Measurements from ENCODE around the gene KPNA1. TPM values are rescaled to one million over a fixed set of nuclear protein-coding genes. Genes with fewer than 3 reads are reported as not detected.

KPNA1 gene
- total and polyA plus RNA-seq, 7 donors: 9.6 to 50.1 (median 34.9) TPM

DNA sequence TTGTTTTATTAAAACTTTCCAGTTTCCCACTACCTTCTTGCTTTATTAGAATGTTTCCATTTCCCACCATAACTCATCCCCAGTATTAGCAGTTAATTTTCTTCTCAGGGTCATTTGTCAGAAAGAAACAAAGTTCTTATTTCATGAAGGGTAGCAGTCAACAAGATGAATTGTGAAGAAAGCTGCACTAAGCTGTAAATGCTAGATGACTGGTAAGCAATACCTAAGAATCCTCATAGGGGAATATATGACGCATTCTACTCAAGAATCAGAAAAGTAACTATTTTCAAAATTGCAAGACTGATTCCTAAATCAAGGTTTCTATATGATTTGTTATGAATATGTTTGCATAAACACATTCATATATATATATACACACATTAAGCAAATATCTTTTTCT lies 50.1 kb downstream of the KPNA1 start:
- no peak for TF ChIP-seq POLR2AphosphoS5 (IDR thresholded peaks at IDR 0.05)
- TF ChIP-seq, protein P1, sequence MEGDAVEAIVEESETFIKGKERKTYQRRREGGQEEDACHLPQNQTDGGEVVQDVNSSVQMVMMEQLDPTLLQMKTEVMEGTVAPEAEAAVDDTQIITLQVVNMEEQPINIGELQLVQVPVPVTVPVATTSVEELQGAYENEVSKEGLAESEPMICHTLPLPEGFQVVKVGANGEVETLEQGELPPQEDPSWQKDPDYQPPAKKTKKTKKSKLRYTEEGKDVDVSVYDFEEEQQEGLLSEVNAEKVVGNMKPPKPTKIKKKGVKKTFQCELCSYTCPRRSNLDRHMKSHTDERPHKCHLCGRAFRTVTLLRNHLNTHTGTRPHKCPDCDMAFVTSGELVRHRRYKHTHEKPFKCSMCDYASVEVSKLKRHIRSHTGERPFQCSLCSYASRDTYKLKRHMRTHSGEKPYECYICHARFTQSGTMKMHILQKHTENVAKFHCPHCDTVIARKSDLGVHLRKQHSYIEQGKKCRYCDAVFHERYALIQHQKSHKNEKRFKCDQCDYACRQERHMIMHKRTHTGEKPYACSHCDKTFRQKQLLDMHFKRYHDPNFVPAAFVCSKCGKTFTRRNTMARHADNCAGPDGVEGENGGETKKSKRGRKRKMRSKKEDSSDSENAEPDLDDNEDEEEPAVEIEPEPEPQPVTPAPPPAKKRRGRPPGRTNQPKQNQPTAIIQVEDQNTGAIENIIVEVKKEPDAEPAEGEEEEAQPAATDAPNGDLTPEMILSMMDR (IDR thresholded peaks at IDR 0.05): no peak
- TF ChIP-seq POLR2A (IDR thresholded peaks at IDR 0.05): no peak
- TF ChIP-seq EP300 (IDR thresholded peaks at IDR 0.05): no peak
- Histone ChIP-seq H3K9me3 (no peaks in the 10 kb centered on the region), H3K27ac (no peak overlapping the region), H3K4me3 (no peak overlapping the region), H3K27me3 (no peaks in the 10 kb centered on the region), H3K36me3 (peaks cover 0 to 60% (median 4%) of the 10 kb centered on the region in 4 donors), H3K4me1 (peaks cover 0 to 20% (median 9%) of the 10 kb centered on the region in 4 donors)
- intact Hi-C loops (cut with DNase I): loop anchor here (5.0 kb wide), 1 partner anchor 47 kb away; the partner anchor contains the start of gene WDR5B
- DNase-seq: no peak
- 95 to 100% methylated on average over 1 of the region's 1 CpG for WGBS, 2 donors

DNA sequence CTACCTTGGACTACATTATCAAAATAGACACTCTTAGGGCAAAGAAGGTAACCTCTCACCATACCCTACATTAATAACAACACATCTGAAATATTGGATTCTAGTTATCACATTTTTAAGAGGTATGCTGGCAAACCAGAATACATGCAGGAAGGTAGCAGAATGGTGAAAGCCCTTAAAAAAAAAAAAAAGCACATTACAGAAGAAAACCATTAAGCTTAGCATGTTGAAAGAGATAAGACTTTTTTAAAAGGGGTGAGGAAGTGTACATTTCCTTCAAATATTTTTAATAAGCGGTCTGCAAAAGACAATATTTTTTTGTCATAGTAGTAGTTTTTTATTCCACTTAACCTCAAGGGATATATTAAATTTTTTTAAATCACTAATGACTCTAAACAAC lies 52.3 kb downstream of the KPNA1 start:
- Histone ChIP-seq H3K4me3 (no peak overlapping the region), H3K4me1 (no peaks in the 10 kb centered on the region), H3K27ac (no peak overlapping the region), H3K36me3 (peaks cover 0 to 78% (median 8%) of the 10 kb centered on the region in 4 donors), H3K27me3 (no peaks in the 10 kb centered on the region), H3K9me3 (no peaks in the 10 kb centered on the region)
- DNase-seq: no peak
- intact Hi-C loops (cut with DNase I): loop anchor here (5.0 kb wide), 1 partner anchor 45 kb away; the partner anchor contains the start of gene WDR5B
- WGBS, 2 donors: 95% methylated on average over 1 of the region's 1 CpG
- TF ChIP-seq, protein P1 (IDR thresholded peaks at IDR 0.05): no peak
- TF ChIP-seq EP300 (IDR thresholded peaks at IDR 0.05) (no peak), POLR2A (IDR thresholded peaks at IDR 0.05) (no peak)

DNA sequence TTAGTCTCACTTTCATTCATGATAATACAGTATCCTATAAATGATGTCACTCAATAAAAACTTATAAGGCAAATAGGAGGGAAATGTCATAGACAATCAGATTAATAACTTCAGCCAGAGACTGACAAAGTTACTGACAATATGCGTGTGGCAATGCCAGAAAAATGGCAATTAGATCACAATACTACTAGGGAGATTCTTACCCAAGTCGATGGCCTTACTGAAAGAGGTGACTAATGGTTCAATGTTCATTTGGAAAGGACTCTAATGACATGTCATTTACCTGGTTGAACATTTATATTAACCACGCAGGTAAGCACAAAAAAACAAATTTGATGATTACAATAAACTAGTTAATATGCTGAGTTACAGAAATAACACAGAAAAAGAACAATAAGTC lies 52.9 kb downstream of the KPNA1 start:
- Histone ChIP-seq H3K36me3 (peaks cover 0 to 79% (median 8%) of the 10 kb centered on the region in 4 donors), H3K9me3 (no peaks in the 10 kb centered on the region), H3K4me1 (no peaks in the 10 kb centered on the region), H3K27me3 (no peaks in the 10 kb centered on the region), H3K27ac (no peak overlapping the region), H3K4me3 (no peak overlapping the region)
- intact Hi-C loops (cut with DNase I): loop anchor here (5.0 kb wide), 1 partner anchor 45 kb away; the partner anchor contains the start of gene WDR5B
- 60 to 86% methylated on average over 3 of the region's 3 CpGs for WGBS, 2 donors
- TF ChIP-seq EP300 (IDR thresholded peaks at IDR 0.05) (no peak), POLR2A (IDR thresholded peaks at IDR 0.05) (no peak), POLR2AphosphoS5 (IDR thresholded peaks at IDR 0.05) (no peak)
- TF ChIP-seq, protein P1 (IDR thresholded peaks at IDR 0.05): no peak
- DNase-seq: no peak

DNA sequence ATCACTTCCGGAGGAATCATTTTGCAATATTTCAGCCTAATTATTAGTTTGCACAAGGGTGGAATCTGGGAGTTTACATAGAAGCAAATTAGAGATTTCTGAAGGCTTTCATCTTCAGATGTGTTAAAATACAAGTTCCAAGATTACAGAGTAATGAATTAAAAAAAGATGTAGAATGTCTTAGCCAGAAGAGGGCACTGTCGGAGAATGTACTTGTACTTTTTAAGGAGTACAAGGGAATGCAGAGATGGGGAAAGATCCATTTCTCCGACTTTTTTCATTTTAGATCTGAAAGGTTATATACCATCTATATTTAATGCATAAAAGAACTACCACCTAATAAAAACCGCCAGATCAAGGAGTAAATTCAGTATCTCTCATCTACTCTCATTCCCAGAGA lies 55.7 kb downstream of the KPNA1 start:
- TF ChIP-seq, protein P1 (IDR thresholded peaks at IDR 0.05): peak in 1 of 4 experiments; percentile 18
- no peak for TF ChIP-seq POLR2AphosphoS5 (IDR thresholded peaks at IDR 0.05)
- H3K27ac ChIP-seq: peak overlapping the region in 1 of 4 donors; percentile 11
- intact Hi-C loops (cut with DNase I): loop anchor here (1.0 to 10.0 kb wide), 3 partner anchors 53 to 220 kb away; partner anchors contain the start of gene KPNA1
- no peaks in the 10 kb centered on the region for H3K9me3 ChIP-seq
- H3K36me3 ChIP-seq: peaks cover 0 to 75% (median 8%) of the 10 kb centered on the region in 4 donors
- H3K4me1 ChIP-seq: no peaks in the 10 kb centered on the region
- 65 to 67% methylated on average over 4 of the region's 4 CpGs for WGBS, 2 donors
- no peaks in the 10 kb centered on the region for H3K27me3 ChIP-seq
- no peak overlapping the region for H3K4me3 ChIP-seq
- DNase-seq: no peak

DNA sequence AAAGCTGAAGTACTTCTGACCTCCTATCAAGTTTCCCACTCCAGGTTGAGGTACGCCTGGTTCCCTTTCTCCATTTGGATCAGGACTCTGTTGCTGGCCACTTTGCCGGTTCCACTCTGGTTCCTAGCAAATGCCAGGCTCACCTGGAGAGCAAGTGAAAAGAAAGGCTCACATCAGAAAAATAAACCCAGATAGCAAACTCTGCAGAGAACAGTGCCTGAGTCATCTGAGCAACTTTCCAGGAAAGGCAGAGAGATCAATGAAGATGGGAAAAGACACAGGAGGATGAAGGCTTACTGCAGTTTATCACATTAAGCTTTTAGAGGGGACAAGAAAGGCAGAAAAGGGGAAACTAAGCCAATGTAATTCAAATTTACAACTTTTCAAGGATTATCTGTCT lies 57.0 kb downstream of the KPNA1 start:
- no peaks in the 10 kb centered on the region for H3K9me3 ChIP-seq

More for the DNA sequence above, 57.0 kb downstream of the KPNA1 start:
- DNase-seq: no peak
- Histone ChIP-seq H3K36me3 (peaks cover 5 to 75% (median 12%) of the 10 kb centered on the region in 4 donors), H3K27ac (no peak overlapping the region), H3K27me3 (no peaks in the 10 kb centered on the region), H3K4me1 (no peaks in the 10 kb centered on the region), H3K4me3 (no peak overlapping the region)
- TF ChIP-seq POLR2A (IDR thresholded peaks at IDR 0.05) (no peak), POLR2AphosphoS5 (IDR thresholded peaks at IDR 0.05) (no peak)
- 96 to 97% methylated on average over 2 of the region's 2 CpGs for WGBS, 2 donors
- intact Hi-C loops (cut with DNase I): loop anchor here (5.0 to 10.0 kb wide), 2 partner anchors 55 to 97 kb away; partner anchors contain the start of gene KPNA1
